GM12878 (cell line): Measurements from ENCODE around the gene SLC22A6. TPM values are rescaled to one million over a fixed set of nuclear protein-coding genes. Genes with fewer than 3 reads are reported as not detected.

Experiments used
- ATAC-seq: fragments of 200-7000 bp; cut with Tn5 transposase; 3 replicates; pipeline ENCODE4 v1.9.1; 2020; ENCODE audit warnings: mild to moderate bottlenecking, moderate library complexity
- BruUV-seq: library from RNA; stranded (reverse); fragments of 400-500 nt; replicated peaks from 2 replicates; lab custom pipeline; 2021; lab: Mats Ljungman, UMichigan
- CTCF ChIA-PET: fragments of 300-600 bp; sonication (Branson Sonifier 250); formaldehyde crosslinking; extraction: SDS; loops from one replicate; lab custom pipeline; 2021; ENCODE audit warnings: inconsistent platforms; lab: Yijun Ruan, JAX
- POLR2A ChIA-PET: fragments of 350-600 bp; formaldehyde crosslinking; extraction: SDS; loops from one replicate; lab custom pipeline; 2021; ENCODE audit warnings: inconsistent platforms; lab: Charles Lee
- RAD21 ChIA-PET: fragments of 300-600 bp; sonication (Branson Sonifier 250); formaldehyde crosslinking; loops from one replicate; lab custom pipeline; 2023; ENCODE audit warnings: antibody characterized with exemption; ENCODE audit not compliant: unreplicated experiment; lab: Charles Lee
- SMC1A ChIA-PET: fragments of 300-600 bp; sonication (Branson Sonifier 250); formaldehyde crosslinking; loops from one replicate; lab custom pipeline; 2023; ENCODE audit not compliant: unreplicated experiment, uncharacterized antibody; lab: Charles Lee
- DNase-seq: peaks from one replicate; pipeline ENCODE4 v3.0.0-alpha.2; 2011; ENCODE audit warnings: low read depth, low spot score
- FAIRE-seq: peaks from 3 replicates; lab custom pipeline; 2011; peaks lifted over from hg19 to GRCh38; lab: Jason Lieb, UNC
- H2AFZ ChIP-seq: 2 replicates; pipeline ENCODE4 v1.6.0; 2011; ENCODE audit warnings: low read depth, low read length, control low read depth; ENCODE audit not compliant: control insufficient read depth
- H3K27ac ChIP-seq: 2 replicates; pipeline ENCODE4 v1.5.1; 2011; ENCODE audit warnings: control low read depth; ENCODE audit not compliant: control insufficient read depth, insufficient read depth
- H3K27me3 ChIP-seq, 2 experiments: replicated peaks in 1 of 2; 2 replicates each; pipeline versions ENCODE4 v1.6.0 to v1.6.1; 2011; ENCODE audit warnings: low read length in 1 of 2; ENCODE audit not compliant: control insufficient read depth in 2 of 2, insufficient read depth in 2 of 2
- H3K36me3 ChIP-seq, 2 experiments: 2 replicates each; pipeline ENCODE4 v1.5.1; 2011; ENCODE audit warnings: low read length in 1 of 2; ENCODE audit not compliant: control insufficient read depth in 2 of 2, insufficient read depth in 2 of 2
- H3K4me1 ChIP-seq: 2 replicates; pipeline ENCODE4 v1.6.1; 2011; ENCODE audit warnings: mild to moderate bottlenecking, low read length, moderate library complexity, mixed read lengths; ENCODE audit not compliant: control insufficient read depth, insufficient read depth
- H3K4me2 ChIP-seq: 2 replicates; pipeline ENCODE4 v1.6.0; 2011; ENCODE audit warnings: control low read depth; ENCODE audit not compliant: control insufficient read depth, insufficient read depth
- H3K4me3 ChIP-seq: fragments of 200-600 bp; sonication (generic); 2 replicates; pipeline ENCODE4 v1.5.1; 2016
- H3K79me2 ChIP-seq: 2 replicates; pipeline ENCODE4 v1.6.0; 2011; ENCODE audit warnings: low read length; ENCODE audit not compliant: control insufficient read depth, insufficient read depth
- H3K9ac ChIP-seq: 2 replicates; pipeline ENCODE4 v1.8.0; 2011; ENCODE audit warnings: low read length, control low read depth, mixed read lengths; ENCODE audit not compliant: control insufficient read depth, insufficient read depth
- H3K9me3 ChIP-seq: replicated peaks from 3 replicates; pipeline ENCODE4 v1.5.1; 2011; ENCODE audit warnings: mild to moderate bottlenecking, low read length; ENCODE audit not compliant: control insufficient read depth, insufficient read depth
- H4K20me1 ChIP-seq: 2 replicates; pipeline ENCODE4 v1.6.0; 2011; ENCODE audit not compliant: control insufficient read depth, insufficient read depth
- BRCA1 ChIP-seq: IDR thresholded peaks from 2 replicates; pipeline ENCODE4 v1.6.1; 2011; ENCODE audit warnings: low read depth, low read length, improper control_type of control experiment
- KAT2A ChIP-seq: conservative IDR thresholded peaks from 2 replicates; pipeline ENCODE4 v1.6.1; 2011; ENCODE audit warnings: low read depth, low read length; ENCODE audit not compliant: control insufficient read depth
- MEF2A ChIP-seq: IDR thresholded peaks from 2 replicates; pipeline ENCODE4 v1.6.1; 2011; ENCODE audit warnings: low read depth, mild to moderate bottlenecking, low read length, moderate library complexity; ENCODE audit not compliant: insufficient read depth
- NR2F1 ChIP-seq: fragments of 450-650 bp; conservative IDR thresholded peaks from 2 replicates; pipeline ENCODE4 v1.6.1; 2017; ENCODE audit warnings: mild to moderate bottlenecking
- PAX5 ChIP-seq: IDR thresholded peaks from 2 replicates; pipeline ENCODE4 v1.6.1; 2011; ENCODE audit warnings: low read depth, low read length, borderline replicate concordance
- RELA ChIP-seq: fragments of 450-650 bp; IDR thresholded peaks from 2 replicates; pipeline ENCODE4 v1.8.0; 2014; ENCODE audit warnings: borderline replicate concordance; ENCODE audit not compliant: partially characterized antibody
- RUNX3 ChIP-seq: IDR thresholded peaks from 2 replicates; pipeline ENCODE4 v1.6.1; 2012; ENCODE audit warnings: low read length, inconsistent platforms
- SIN3A ChIP-seq: IDR thresholded peaks from 2 replicates; pipeline ENCODE4 v1.6.1; 2012; ENCODE audit warnings: low read depth, low read length, improper control_type of control experiment
- STAT3 ChIP-seq: IDR thresholded peaks from 2 replicates; pipeline ENCODE4 v1.6.1; 2011; ENCODE audit warnings: low read depth, low read length, improper control_type of control experiment
- TCF12 ChIP-seq: IDR thresholded peaks from 2 replicates; pipeline ENCODE4 v1.6.1; 2011; ENCODE audit warnings: low read depth, mild to moderate bottlenecking, low read length
- WGBS: methylation state at CpG from one replicate; pipeline ENCODE4 v1.1.6; 2016; ENCODE audit warnings: low lambda C conversion rate; ENCODE audit not compliant: insufficient replicate concordance, insufficient coverage; ENCODE audit errors: missing lambda C conversion rate; 5-methylcytosine and 5-hydroxymethylcytosine counted together
- in situ Hi-C: fragments of 300-500 bp; cut with MboI; formaldehyde crosslinking; loops from 9 replicates; pipeline ENCODE4 v1.14.3; 2018; ENCODE audit warnings: mixed read lengths
- intact Hi-C: fragments of 100-400 bp; cut with micrococcal nuclease; formaldehyde crosslinking; loops from one replicate; pipeline ENCODE4 v1.14.2; 2022; ENCODE audit not compliant: unreplicated experiment
- polyA plus RNA-seq, 11 experiments: library from polyadenylated mRNA; depleted of rRNA in 4 of 11; unstranded in 6 of 11; stranded (reverse) in 5 of 11; fragments of >200 nt; fragmentation: Nextera tagmentation in 4 of 11; fragmentation: Illumina TruSeq in 1 of 11; extraction: Ambion mirVana in 4 of 11; extraction: Trizol in 1 of 11; gene quantifications; 1 replicate in 1 of 11; 2 replicates in 10 of 11; pipeline versions ENCODE4 v1.2.1 to v1.2.3, GENCODE V29; 2011 to 2016; ENCODE audit warnings: inconsistent platforms in 2 of 11, missing spikeins in 2 of 11, low read depth in 1 of 11
- total RNA-seq, 4 experiments: library from RNA; depleted of rRNA in 3 of 4; stranded (reverse); fragments of >200 nt in 3 of 4; fragmentation: Illumina TruSeq in 1 of 4; extraction: Trizol in 1 of 4; gene quantifications; 2 replicates each; pipeline versions ENCODE4 v1.2.1 to v1.2.3, GENCODE V29; 2013 to 2021
- TF ChIP-seq, protein P1 (sequence below): fragments of 450-650 bp; IDR thresholded peaks from 2 replicates; pipeline ENCODE4 v1.6.1; 2017; ENCODE audit warnings: mild to moderate bottlenecking, moderate library complexity
- TF ChIP-seq, protein P2 (sequence below): fragments of 450-650 bp; IDR thresholded peaks from 2 replicates; pipeline ENCODE4 v1.6.1; 2017; ENCODE audit warnings: low read depth, mild to moderate bottlenecking, moderate library complexity

SLC22A6 gene
- total and polyA plus RNA-seq, 10 of the 15 experiments (the other 5 are each of a cell fraction or from before 2014, with no cell fraction given), result not detected

DNA sequence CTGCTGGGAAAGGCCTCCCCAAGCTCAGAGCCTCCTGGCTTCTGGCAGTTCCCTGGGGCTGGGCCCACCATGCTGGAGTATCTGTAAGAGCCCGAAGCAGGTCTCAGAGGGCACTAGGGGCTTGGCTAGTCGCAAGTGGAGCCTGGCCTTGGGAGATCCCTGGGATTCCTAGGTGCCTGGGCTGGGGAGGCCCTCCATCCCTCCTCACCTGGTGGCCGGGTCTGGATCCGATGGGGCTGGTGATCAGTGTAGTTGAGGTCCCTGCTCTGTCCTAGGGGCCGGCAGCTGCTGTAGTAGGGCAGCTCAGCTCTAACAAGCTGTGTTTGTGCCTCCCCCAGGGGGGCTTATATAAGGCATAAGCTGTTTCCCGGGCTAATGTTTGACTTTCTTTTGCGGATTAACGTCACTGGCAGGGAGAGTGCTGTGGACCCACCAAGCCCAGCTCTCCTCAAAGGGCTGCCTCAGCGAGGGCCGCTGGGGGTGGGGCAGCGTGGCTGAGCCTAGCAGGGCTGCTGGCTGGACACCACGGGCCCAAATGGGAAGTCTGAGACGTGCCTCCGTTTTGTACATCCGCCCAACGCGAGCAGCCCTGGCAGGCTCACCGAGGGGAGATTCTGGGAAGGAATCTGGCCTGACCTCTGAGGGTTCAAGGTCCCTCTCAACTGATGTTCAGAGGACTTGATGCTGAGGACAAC is 30.9 kb upstream of the SLC22A6 start, which contains the start of gene SLC22A8 (continued):
- TF ChIP-seq TCF12 (no peak), NR2F1 (no peak)

DNA sequence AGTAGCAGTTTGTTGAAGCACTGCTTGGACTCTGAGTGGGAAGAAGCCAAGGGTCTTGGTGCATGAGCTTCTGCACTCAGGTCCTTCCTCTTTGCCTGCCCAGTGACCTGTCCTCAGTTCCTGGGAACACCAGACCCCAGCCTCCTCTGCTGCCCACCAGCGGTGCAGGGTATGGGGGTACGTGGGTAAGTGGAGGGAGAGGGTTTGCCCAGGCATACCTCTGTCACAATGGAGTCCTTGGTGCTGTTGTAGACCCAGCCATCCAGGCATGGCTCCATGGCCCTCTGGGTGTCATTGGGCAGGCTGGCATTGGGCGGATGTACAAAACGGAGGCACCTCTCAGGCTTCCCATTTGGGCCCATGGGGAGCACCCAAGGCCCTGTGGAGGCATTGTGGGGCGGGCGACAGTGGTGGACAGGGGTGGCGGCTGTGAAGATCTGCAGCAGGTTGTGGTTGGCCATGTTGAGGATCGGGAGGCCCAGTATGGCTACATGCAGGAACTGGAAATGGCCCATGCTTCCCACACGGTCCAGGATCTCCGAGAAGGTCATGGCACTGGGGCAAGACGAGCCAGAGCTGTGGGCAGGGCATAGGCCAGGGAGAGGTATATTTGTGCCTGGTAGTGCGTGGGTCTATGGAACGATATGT is 29.8 kb upstream of the SLC22A6 start:
- Histone ChIP-seq H3K36me3 (no peaks in the 10 kb centered on the region), H3K27me3 (peaks cover 2 to 4% of the 10 kb centered on the region in 2 experiments; a peak in 3 of 4 replicates), H4K20me1 (no peaks in the 10 kb centered on the region), H3K9ac (no peak overlapping the region), H3K9me3 (no peaks in the 10 kb centered on the region), H3K4me1 (no peaks in the 10 kb centered on the region), H3K4me3 (no peak overlapping the region), H3K4me2 (no peak overlapping the region), H3K27ac (no peak overlapping the region), H3K79me2 (no peaks in the 10 kb centered on the region), H2AFZ (no peak overlapping the region)
- intact Hi-C loops (no loop called here), in situ Hi-C loops (no loop called here)
- WGBS, result 20% methylated on average over 13 of the region's 13 CpGs
- ChIA-PET SMC1A (no interaction called here), POLR2A (no interaction called here), RAD21 (no interaction called here), CTCF (no interaction called here)
- TF ChIP-seq, protein P1, sequence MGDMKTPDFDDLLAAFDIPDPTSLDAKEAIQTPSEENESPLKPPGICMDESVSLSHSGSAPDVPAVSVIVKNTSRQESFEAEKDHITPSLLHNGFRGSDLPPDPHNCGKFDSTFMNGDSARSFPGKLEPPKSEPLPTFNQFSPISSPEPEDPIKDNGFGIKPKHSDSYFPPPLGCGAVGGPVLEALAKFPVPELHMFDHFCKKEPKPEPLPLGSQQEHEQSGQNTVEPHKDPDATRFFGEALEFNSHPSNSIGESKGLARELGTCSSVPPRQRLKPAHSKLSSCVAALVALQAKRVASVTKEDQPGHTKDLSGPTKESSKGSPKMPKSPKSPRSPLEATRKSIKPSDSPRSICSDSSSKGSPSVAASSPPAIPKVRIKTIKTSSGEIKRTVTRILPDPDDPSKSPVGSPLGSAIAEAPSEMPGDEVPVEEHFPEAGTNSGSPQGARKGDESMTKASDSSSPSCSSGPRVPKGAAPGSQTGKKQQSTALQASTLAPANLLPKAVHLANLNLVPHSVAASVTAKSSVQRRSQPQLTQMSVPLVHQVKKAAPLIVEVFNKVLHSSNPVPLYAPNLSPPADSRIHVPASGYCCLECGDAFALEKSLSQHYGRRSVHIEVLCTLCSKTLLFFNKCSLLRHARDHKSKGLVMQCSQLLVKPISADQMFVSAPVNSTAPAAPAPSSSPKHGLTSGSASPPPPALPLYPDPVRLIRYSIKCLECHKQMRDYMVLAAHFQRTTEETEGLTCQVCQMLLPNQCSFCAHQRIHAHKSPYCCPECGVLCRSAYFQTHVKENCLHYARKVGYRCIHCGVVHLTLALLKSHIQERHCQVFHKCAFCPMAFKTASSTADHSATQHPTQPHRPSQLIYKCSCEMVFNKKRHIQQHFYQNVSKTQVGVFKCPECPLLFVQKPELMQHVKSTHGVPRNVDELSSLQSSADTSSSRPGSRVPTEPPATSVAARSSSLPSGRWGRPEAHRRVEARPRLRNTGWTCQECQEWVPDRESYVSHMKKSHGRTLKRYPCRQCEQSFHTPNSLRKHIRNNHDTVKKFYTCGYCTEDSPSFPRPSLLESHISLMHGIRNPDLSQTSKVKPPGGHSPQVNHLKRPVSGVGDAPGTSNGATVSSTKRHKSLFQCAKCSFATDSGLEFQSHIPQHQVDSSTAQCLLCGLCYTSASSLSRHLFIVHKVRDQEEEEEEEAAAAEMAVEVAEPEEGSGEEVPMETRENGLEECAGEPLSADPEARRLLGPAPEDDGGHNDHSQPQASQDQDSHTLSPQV, result no peak
- no peak for TF ChIP-seq KAT2A
- no peak for TF ChIP-seq RELA
- TF ChIP-seq, protein P2, sequence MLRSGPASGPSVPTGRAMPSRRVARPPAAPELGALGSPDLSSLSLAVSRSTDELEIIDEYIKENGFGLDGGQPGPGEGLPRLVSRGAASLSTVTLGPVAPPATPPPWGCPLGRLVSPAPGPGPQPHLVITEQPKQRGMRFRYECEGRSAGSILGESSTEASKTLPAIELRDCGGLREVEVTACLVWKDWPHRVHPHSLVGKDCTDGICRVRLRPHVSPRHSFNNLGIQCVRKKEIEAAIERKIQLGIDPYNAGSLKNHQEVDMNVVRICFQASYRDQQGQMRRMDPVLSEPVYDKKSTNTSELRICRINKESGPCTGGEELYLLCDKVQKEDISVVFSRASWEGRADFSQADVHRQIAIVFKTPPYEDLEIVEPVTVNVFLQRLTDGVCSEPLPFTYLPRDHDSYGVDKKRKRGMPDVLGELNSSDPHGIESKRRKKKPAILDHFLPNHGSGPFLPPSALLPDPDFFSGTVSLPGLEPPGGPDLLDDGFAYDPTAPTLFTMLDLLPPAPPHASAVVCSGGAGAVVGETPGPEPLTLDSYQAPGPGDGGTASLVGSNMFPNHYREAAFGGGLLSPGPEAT, result no peak
- TF ChIP-seq SIN3A, result no peak
- no peak for TF ChIP-seq RUNX3
- no peak for TF ChIP-seq STAT3
- no peak for TF ChIP-seq MEF2A
- no peak for TF ChIP-seq BRCA1
- no peak for TF ChIP-seq PAX5
- no peak for FAIRE-seq
- no peak for ATAC-seq
- no peak for DNase-seq
- no TSS peak for BruUV-seq
